ENCODE results near the gene PGBD5. TPM values are rescaled to one million over a fixed set of nuclear protein-coding genes. Genes with fewer than 3 reads are reported as not detected.
"Not testable (repeated sequence)": the region's sequence is repeated elsewhere in the genome, so short reads cannot be mapped to it uniquely, and the experiment has no call there.

The PGBD5 gene
- total and polyA plus RNA-seq, 5 donors from 2014 or later: not detected

GRCh38 chr1:230423951-230424350 is 2.2 kb downstream of the PGBD5 start:
- Histone ChIP-seq H3K27ac (ENCODE audit: insufficient read depth, low read length, poor library complexity, severe bottlenecking) (no peak overlapping the region), H3K4me1 (ENCODE audit: control insufficient read depth, insufficient read depth, low read length, poor library complexity, severe bottlenecking) (peaks cover 6% of the 10 kb centered on the region), H3K27me3 (ENCODE audit: control insufficient read depth, insufficient read depth, low read length) (peaks cover 34% of the 10 kb centered on the region), H3K4me3 (ENCODE audit: low read depth, low read length) (no peak overlapping the region), H3K9me3 (ENCODE audit: control insufficient read depth in 2 of 2, low read length in 2 of 2) (no peaks in the 10 kb centered on the region), H3K36me3 (ENCODE audit: control insufficient read depth, insufficient read depth, low read length) (no peaks in the 10 kb centered on the region)
- H3K27ac Mint-ChIP-seq: no peak overlapping the region
- peaks cover 0 to 9% (median 2%) of the 10 kb centered on the region in 7 donors for H3K9me3 Mint-ChIP-seq
- peak overlapping the region in 1 of 4 donors; percentile 46 for H3K4me3 Mint-ChIP-seq
- no peaks in the 10 kb centered on the region for H3K36me3 Mint-ChIP-seq
- ATAC-seq (ENCODE audit: low read depth in 2 of 2) (no peak), DNase-seq (no peak)
- peaks cover 61% of the 10 kb centered on the region for H3K27me3 Mint-ChIP-seq
- peaks cover 0 to 17% (median 2%) of the 10 kb centered on the region in 4 donors for H3K4me1 Mint-ChIP-seq

DNA sequence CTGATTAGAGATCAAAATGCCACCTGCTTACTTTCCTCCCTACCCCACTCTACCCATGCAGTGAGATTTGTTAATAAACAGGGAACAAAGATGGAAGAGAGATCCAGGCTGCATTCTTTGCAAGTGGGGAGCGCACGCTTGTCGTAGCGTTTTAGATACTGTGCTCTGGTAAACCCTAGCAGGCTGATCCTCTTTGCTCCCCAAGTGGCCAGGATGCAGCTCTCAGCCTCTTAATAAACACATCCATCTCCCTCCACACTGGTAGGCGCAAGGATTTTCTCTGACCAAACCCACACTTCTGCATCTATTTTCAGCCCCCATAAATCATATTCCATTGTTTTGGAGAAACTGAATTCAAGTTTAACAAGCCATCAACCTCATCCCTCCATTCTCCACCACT is 2.9 kb downstream of the PGBD5 start:
- peaks cover 34% of the 10 kb centered on the region for H3K27me3 ChIP-seq (ENCODE audit: control insufficient read depth, insufficient read depth, low read length)
- Mint-ChIP-seq H3K27me3 (peaks cover 62% of the 10 kb centered on the region), H3K9me3 (peaks cover 0 to 10% (median 2%) of the 10 kb centered on the region in 7 donors), H3K4me1 (peaks cover 0 to 17% (median 2%) of the 10 kb centered on the region in 4 donors), H3K27ac (no peak overlapping the region), H3K36me3 (no peaks in the 10 kb centered on the region), H3K4me3 (no peak overlapping the region)
- peaks cover 6% of the 10 kb centered on the region for H3K4me1 ChIP-seq (ENCODE audit: control insufficient read depth, insufficient read depth, low read length, poor library complexity, severe bottlenecking)
- DNase-seq (no peak), ATAC-seq (ENCODE audit: low read depth in 2 of 2) (no peak)
- no peak overlapping the region for H3K4me3 ChIP-seq (ENCODE audit: low read depth, low read length)
- H3K27ac ChIP-seq (ENCODE audit: insufficient read depth, low read length, poor library complexity, severe bottlenecking): no peak overlapping the region
- no peaks in the 10 kb centered on the region for H3K9me3 ChIP-seq (ENCODE audit: control insufficient read depth in 2 of 2, low read length in 2 of 2)
- no peaks in the 10 kb centered on the region for H3K36me3 ChIP-seq (ENCODE audit: control insufficient read depth, insufficient read depth, low read length)

DNA sequence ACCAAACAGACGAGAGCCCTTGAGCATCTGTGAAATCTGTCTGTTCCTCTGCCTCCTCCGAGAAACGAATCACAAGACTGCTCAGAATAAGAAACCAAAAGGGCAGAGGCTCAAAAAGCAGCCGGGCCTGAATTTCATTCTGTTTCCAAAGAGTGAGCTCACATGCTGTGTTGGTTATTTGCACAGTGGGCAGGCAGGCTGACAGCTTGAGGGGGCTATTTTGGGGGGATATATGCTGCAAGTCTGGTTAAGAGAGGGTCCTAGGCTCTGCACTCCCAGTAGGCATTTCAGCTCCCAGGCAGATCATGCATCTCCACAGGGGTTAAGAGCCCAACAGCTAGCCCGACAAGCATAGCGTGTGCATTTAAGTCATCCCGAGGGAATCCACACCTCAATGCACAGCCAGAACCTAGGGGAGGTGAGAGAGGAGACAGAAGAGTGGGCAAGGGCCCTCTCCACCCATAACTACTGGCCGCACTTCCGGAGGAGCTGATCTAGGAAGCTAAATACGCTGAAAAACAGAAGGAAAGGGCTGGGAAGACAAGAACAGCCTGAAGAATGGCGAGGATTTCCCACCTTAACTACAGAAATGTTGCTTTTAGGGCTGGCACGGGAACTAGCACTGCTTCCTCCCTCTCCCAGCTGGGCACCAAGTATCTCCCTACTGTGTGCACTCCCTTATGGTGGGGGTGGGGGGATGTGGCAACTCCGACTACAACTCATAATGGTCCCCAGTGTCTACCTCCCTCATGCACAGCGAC is 3.7 kb downstream of the PGBD5 start:
- peaks cover 53% of the 10 kb centered on the region for H3K27me3 Mint-ChIP-seq

GRCh38 chr1:230421481-230421880 is 4.7 kb downstream of the PGBD5 start:
- Mint-ChIP-seq H3K27ac (no peak overlapping the region), H3K27me3 (peaks cover 53% of the 10 kb centered on the region), H3K9me3 (peaks cover 0 to 4% (median 1%) of the 10 kb centered on the region in 7 donors), H3K4me1 (peaks cover 0 to 11% (median 0%) of the 10 kb centered on the region in 4 donors), H3K36me3 (no peaks in the 10 kb centered on the region), H3K4me3 (no peak overlapping the region)
- peaks cover 23% of the 10 kb centered on the region for H3K27me3 ChIP-seq (ENCODE audit: control insufficient read depth, insufficient read depth, low read length)
- ATAC-seq (ENCODE audit: low read depth in 2 of 2): no peak
- H3K36me3 ChIP-seq (ENCODE audit: control insufficient read depth, insufficient read depth, low read length): no peaks in the 10 kb centered on the region
- no peak overlapping the region for H3K27ac ChIP-seq (ENCODE audit: insufficient read depth, low read length, poor library complexity, severe bottlenecking)
- no peak for DNase-seq
- H3K9me3 ChIP-seq (ENCODE audit: control insufficient read depth in 2 of 2, low read length in 2 of 2): no peaks in the 10 kb centered on the region
- peaks cover 2% of the 10 kb centered on the region for H3K4me1 ChIP-seq (ENCODE audit: control insufficient read depth, insufficient read depth, low read length, poor library complexity, severe bottlenecking)
- H3K4me3 ChIP-seq (ENCODE audit: low read depth, low read length): no peak overlapping the region

More for the DNA sequence above, 3.7 kb downstream of the PGBD5 start:
- Mint-ChIP-seq H3K9me3 (peaks cover 0 to 9% (median 2%) of the 10 kb centered on the region in 7 donors), H3K36me3 (no peaks in the 10 kb centered on the region), H3K4me1 (peaks cover 0 to 17% (median 2%) of the 10 kb centered on the region in 4 donors), H3K4me3 (peak overlapping the region in 1 of 4 donors; percentile 75), H3K27ac (no peak overlapping the region)
- no peak overlapping the region for H3K4me3 ChIP-seq (ENCODE audit: low read depth, low read length)
- no peaks in the 10 kb centered on the region for H3K36me3 ChIP-seq (ENCODE audit: control insufficient read depth, insufficient read depth, low read length)
- DNase-seq (no peak), ATAC-seq (ENCODE audit: low read depth in 2 of 2) (no peak)
- no peaks in the 10 kb centered on the region for H3K9me3 ChIP-seq (ENCODE audit: control insufficient read depth in 2 of 2, low read length in 2 of 2)
- peaks cover 6% of the 10 kb centered on the region for H3K4me1 ChIP-seq (ENCODE audit: control insufficient read depth, insufficient read depth, low read length, poor library complexity, severe bottlenecking)
- peaks cover 30% of the 10 kb centered on the region for H3K27me3 ChIP-seq (ENCODE audit: control insufficient read depth, insufficient read depth, low read length)
- no peak overlapping the region for H3K27ac ChIP-seq (ENCODE audit: insufficient read depth, low read length, poor library complexity, severe bottlenecking)

- DNase-seq; H3K4me3 ChIP-seq (ENCODE audit: low read depth, low read length); H3K27ac Mint-ChIP-seq; ATAC-seq (ENCODE audit: low read depth in 2 of 2); H3K36me3 ChIP-seq (ENCODE audit: control insufficient read depth, insufficient read depth, low read length); H3K9me3 Mint-ChIP-seq; H3K9me3 ChIP-seq (ENCODE audit: control insufficient read depth in 2 of 2, low read length in 2 of 2); H3K36me3 Mint-ChIP-seq; H3K27ac ChIP-seq (ENCODE audit: insufficient read depth, low read length, poor library complexity, severe bottlenecking); H3K4me1 ChIP-seq (ENCODE audit: control insufficient read depth, insufficient read depth, low read length, poor library complexity, severe bottlenecking); H3K4me3 Mint-ChIP-seq: not testable (repeated sequence)
- H3K27me3 ChIP-seq (ENCODE audit: control insufficient read depth, insufficient read depth, low read length): peaks cover 23% of the 10 kb centered on the region
- peaks cover 59% of the 10 kb centered on the region for H3K27me3 Mint-ChIP-seq
- H3K4me1 Mint-ChIP-seq: peaks cover 0 to 11% (median 0%) of the 10 kb centered on the region in 4 donors
These were observed 5.8 kb downstream of the PGBD5 start for GRCh38 chr1:230420372-230420771.

GRCh38 chr1:230416430-230416829 is 9.7 kb downstream of the PGBD5 start:
- H3K27me3 Mint-ChIP-seq: peaks cover 26% of the 10 kb centered on the region
- DNase-seq: no peak
- H3K27ac Mint-ChIP-seq: no peak overlapping the region
- no peak overlapping the region for H3K27ac ChIP-seq (ENCODE audit: insufficient read depth, low read length, poor library complexity, severe bottlenecking)
- no peaks in the 10 kb centered on the region for H3K9me3 ChIP-seq (ENCODE audit: control insufficient read depth in 2 of 2, low read length in 2 of 2)
- no peaks in the 10 kb centered on the region for H3K4me1 Mint-ChIP-seq
- no peaks in the 10 kb centered on the region for H3K27me3 ChIP-seq (ENCODE audit: control insufficient read depth, insufficient read depth, low read length)
- H3K36me3 Mint-ChIP-seq: no peaks in the 10 kb centered on the region
- ATAC-seq (ENCODE audit: low read depth in 2 of 2): no peak
- H3K4me3 ChIP-seq (ENCODE audit: low read depth, low read length): no peak overlapping the region
- H3K9me3 Mint-ChIP-seq: peaks cover 0 to 4% (median under 1%) of the 10 kb centered on the region in 7 donors
- H3K36me3 ChIP-seq (ENCODE audit: control insufficient read depth, insufficient read depth, low read length): no peaks in the 10 kb centered on the region
- H3K4me1 ChIP-seq (ENCODE audit: control insufficient read depth, insufficient read depth, low read length, poor library complexity, severe bottlenecking): no peaks in the 10 kb centered on the region
- no peak overlapping the region for H3K4me3 Mint-ChIP-seq

DNA sequence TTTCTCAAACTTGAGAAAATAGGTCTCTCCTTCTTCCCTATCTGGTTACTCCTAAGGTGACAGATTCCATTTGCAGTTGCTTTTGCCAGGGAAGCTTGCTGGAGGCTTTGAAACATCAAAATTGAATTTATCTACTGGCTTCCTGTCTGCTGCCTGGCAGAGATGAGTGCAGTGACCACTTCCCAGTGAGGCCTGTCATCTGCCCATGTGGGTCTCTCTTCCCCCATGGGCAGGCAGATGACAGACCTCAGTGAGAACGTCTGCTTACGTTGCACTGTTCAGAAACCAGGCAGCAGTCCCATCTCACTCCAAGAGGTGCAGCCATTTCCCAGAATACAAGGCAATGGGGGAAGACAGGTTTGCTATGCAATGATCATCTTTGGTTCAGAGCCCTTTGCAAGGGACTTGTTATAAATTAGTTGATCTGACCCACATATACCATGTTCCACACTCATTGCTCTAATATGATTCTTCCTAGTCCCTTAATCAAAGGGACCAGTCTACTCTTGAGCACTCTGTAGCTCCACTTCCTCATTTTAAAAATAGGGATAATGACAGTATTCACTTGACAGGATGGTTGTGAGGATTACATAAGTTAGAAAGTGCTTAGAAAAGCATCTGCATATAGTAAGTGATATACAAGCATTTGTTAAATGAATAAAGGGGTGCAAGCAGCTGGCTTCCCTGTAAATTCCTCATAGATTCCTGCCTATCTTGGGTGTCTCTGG is 10.6 kb downstream of the PGBD5 start:
- peaks cover 19% of the 10 kb centered on the region for H3K27me3 Mint-ChIP-seq
- Histone ChIP-seq H3K27me3 (ENCODE audit: control insufficient read depth, insufficient read depth, low read length) (no peaks in the 10 kb centered on the region), H3K4me3 (ENCODE audit: low read depth, low read length) (no peak overlapping the region)

More for the DNA sequence above, 10.6 kb downstream of the PGBD5 start:
- H3K9me3 ChIP-seq (ENCODE audit: control insufficient read depth in 2 of 2, low read length in 2 of 2): no peaks in the 10 kb centered on the region
- no peak overlapping the region for H3K27ac ChIP-seq (ENCODE audit: insufficient read depth, low read length, poor library complexity, severe bottlenecking)
- Mint-ChIP-seq H3K4me1 (no peaks in the 10 kb centered on the region), H3K4me3 (no peak overlapping the region), H3K27ac (no peak overlapping the region), H3K36me3 (no peaks in the 10 kb centered on the region), H3K9me3 (peaks cover 0 to 4% (median 2%) of the 10 kb centered on the region in 7 donors)
- H3K4me1 ChIP-seq (ENCODE audit: control insufficient read depth, insufficient read depth, low read length, poor library complexity, severe bottlenecking): no peaks in the 10 kb centered on the region
- ATAC-seq (ENCODE audit: low read depth in 2 of 2): no peak
- H3K36me3 ChIP-seq (ENCODE audit: control insufficient read depth, insufficient read depth, low read length): no peaks in the 10 kb centered on the region
- DNase-seq: no peak
